ENCODE measurements around the gene IRX5. TPM values are rescaled to one million over a fixed set of nuclear protein-coding genes. Genes with fewer than 3 reads are reported as not detected.

Gene IRX5
- total and polyA plus RNA-seq, 4 experiments from 2014 or later, result 0.10 TPM; not detected in 3

DNA sequence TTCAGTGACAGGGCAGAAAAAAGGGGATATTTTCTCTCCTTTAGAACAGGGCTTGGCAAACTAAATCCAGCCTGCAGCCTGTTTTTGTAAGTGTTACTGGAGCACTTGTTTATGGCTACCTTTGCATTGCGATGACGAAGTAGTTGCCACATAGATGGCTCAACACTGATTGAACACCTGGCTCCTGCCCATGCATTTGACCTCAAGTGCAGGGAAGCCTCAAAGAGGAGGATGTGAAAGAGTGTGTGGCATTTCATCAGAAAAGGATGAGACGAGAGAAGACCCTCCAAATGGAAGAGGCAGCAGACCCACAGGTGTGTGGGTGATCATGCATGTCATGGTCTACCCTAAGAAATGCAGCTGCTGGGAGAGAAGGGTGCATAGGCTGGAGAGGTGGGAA lies 32.7 kb upstream of the IRX5 start:
- H3K9me3 ChIP-seq (ENCODE audit: control insufficient read depth in 1 of 2, low read length in 2 of 2), result no peaks in the 10 kb centered on the region
- no peak overlapping the region for H3K4me3 ChIP-seq (ENCODE audit: low read length in 2 of 2)
- no peaks in the 10 kb centered on the region for H3K27me3 ChIP-seq (ENCODE audit: insufficient read depth, low read length)
- Mint-ChIP-seq H3K27ac (no peak overlapping the region), H3K4me1 (no peaks in the 10 kb centered on the region), H3K36me3 (no peaks in the 10 kb centered on the region), H3K9me3 (peaks cover 0 to 27% (median 11%) of the 10 kb centered on the region in 8 donors), H3K4me3 (no peak overlapping the region), H3K27me3 (no peaks in the 10 kb centered on the region)
- intact Hi-C loops (cut with micrococcal nuclease), result no loop called here
- ChIA-PET CTCF (ENCODE audit: partially characterized antibody) (no interaction called here), POLR2A (ENCODE audit: partially characterized antibody) (no interaction called here)
- H3K36me3 ChIP-seq (ENCODE audit: insufficient read depth, low read length), result no peaks in the 10 kb centered on the region
- no peaks in the 10 kb centered on the region for H3K4me1 ChIP-seq (ENCODE audit: insufficient read depth, low read length)
- no peak overlapping the region for H3K27ac ChIP-seq (ENCODE audit: low read depth, low read length)
- DNase-seq, result no peak

DNA sequence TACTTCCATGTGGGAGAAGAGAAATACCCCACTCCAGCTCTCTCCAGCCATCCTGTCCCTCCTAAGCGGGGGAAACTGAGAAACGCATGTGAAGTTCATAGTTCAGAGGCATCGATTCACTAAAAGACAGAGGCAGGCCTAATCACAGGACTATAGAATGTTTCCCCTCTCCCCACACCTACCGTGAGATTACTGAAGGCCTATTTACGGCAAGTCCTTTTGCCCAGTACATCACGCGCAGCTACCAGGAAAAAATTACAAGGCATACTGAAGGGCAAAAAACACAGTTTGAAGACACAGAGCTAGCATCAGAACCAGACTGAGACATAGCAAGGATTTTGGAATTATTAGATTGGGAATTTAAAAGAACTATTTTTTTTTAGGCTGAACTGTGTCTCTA lies 29.1 kb upstream of the IRX5 start:
- Mint-ChIP-seq H3K4me3 (peak overlapping the region in 1 of 8 donors; percentile 57), H3K9me3 (peaks cover 0 to 34% (median 16%) of the 10 kb centered on the region in 8 donors), H3K27me3 (peaks cover 2 to 4% of the 10 kb centered on the region in 2 donors), H3K4me1 (no peaks in the 10 kb centered on the region), H3K27ac (no peak overlapping the region), H3K36me3 (no peaks in the 10 kb centered on the region)
- H3K36me3 ChIP-seq (ENCODE audit: insufficient read depth, low read length), result no peaks in the 10 kb centered on the region
- POLR2A ChIA-PET (ENCODE audit: partially characterized antibody), result no interaction called here
- H3K27me3 ChIP-seq (ENCODE audit: insufficient read depth, low read length), result no peaks in the 10 kb centered on the region
- peaks cover 0 to 3% of the 10 kb centered on the region in 2 donors for H3K9me3 ChIP-seq (ENCODE audit: control insufficient read depth in 1 of 2, low read length in 2 of 2)
- no peaks in the 10 kb centered on the region for H3K4me1 ChIP-seq (ENCODE audit: insufficient read depth, low read length)
- CTCF ChIA-PET (ENCODE audit: partially characterized antibody), result no interaction called here
- no peak overlapping the region for H3K4me3 ChIP-seq (ENCODE audit: low read length in 2 of 2)
- no peak overlapping the region for H3K27ac ChIP-seq (ENCODE audit: low read depth, low read length)
- intact Hi-C loops (cut with micrococcal nuclease), result no loop called here
- DNase-seq, result no peak

DNA sequence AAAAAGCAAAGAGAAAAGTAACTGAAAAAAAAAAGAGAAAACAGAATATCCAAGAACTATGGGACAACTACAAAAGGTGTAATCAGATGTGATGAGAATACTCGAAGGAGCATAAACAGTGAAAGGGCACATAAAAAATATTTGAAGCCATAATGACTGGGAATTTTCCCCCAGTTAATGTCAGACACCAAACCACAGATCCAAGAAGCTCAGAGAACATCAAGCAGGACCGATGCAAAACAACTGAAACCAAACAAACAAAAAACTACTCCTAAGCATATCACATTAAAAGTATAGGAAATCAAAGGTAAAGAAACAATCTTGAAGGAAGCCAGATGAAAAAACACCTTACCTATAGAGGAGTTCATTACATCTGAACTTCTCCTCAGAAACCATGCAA lies 27.6 kb upstream of the IRX5 start:
- H3K9me3 ChIP-seq (ENCODE audit: control insufficient read depth in 1 of 2, low read length in 2 of 2), result peaks cover 0 to 3% of the 10 kb centered on the region in 2 donors
- DNase-seq, result no peak
- H3K4me1 ChIP-seq (ENCODE audit: insufficient read depth, low read length), result no peaks in the 10 kb centered on the region
- Mint-ChIP-seq H3K9me3 (peaks cover 0 to 33% (median 15%) of the 10 kb centered on the region in 8 donors), H3K4me1 (no peaks in the 10 kb centered on the region), H3K36me3 (no peaks in the 10 kb centered on the region), H3K27ac (no peak overlapping the region), H3K27me3 (peaks cover 5 to 6% of the 10 kb centered on the region in 2 donors), H3K4me3 (no peak overlapping the region)
- ChIA-PET CTCF (ENCODE audit: partially characterized antibody) (no interaction called here), POLR2A (ENCODE audit: partially characterized antibody) (no interaction called here)
- no peak overlapping the region for H3K4me3 ChIP-seq (ENCODE audit: low read length in 2 of 2)
- H3K36me3 ChIP-seq (ENCODE audit: insufficient read depth, low read length), result no peaks in the 10 kb centered on the region
- no peaks in the 10 kb centered on the region for H3K27me3 ChIP-seq (ENCODE audit: insufficient read depth, low read length)
- intact Hi-C loops (cut with micrococcal nuclease), result no loop called here
- H3K27ac ChIP-seq (ENCODE audit: low read depth, low read length), result no peak overlapping the region

DNA sequence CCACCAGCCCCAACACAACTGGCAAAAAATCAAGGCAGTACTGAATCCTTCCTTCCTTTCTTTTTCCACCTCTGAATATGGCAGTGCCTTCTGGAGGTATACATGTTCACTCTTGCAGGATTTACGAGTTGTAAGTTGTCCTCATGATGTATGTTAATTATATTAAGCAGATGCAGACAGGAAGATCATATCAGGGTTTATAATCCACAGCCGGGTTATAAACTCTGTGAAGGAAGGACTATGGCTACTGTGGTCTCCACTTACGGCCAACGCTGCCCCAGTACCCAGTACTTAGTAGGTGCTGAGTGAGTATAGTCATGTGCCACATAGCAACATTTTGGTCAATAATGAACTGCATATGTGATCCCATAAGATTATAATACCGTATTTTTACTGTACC lies 19.6 kb upstream of the IRX5 start:
- Mint-ChIP-seq H3K4me3 (no peak overlapping the region), H3K27me3 (peaks cover 8 to 18% of the 10 kb centered on the region in 2 donors), H3K27ac (no peak overlapping the region), H3K36me3 (no peaks in the 10 kb centered on the region), H3K4me1 (peaks cover 0 to 2% (median 0%) of the 10 kb centered on the region in 4 donors), H3K9me3 (peaks cover 0 to 3% (median 0%) of the 10 kb centered on the region in 8 donors)
- ChIA-PET POLR2A (ENCODE audit: partially characterized antibody) (no interaction called here), CTCF (ENCODE audit: partially characterized antibody) (no interaction called here)
- Histone ChIP-seq H3K9me3 (ENCODE audit: control insufficient read depth in 1 of 2, low read length in 2 of 2) (no peaks in the 10 kb centered on the region), H3K36me3 (ENCODE audit: insufficient read depth, low read length) (no peaks in the 10 kb centered on the region), H3K27ac (ENCODE audit: low read depth, low read length) (no peak overlapping the region), H3K4me1 (ENCODE audit: insufficient read depth, low read length) (no peaks in the 10 kb centered on the region), H3K4me3 (ENCODE audit: low read length in 2 of 2) (no peak overlapping the region), H3K27me3 (ENCODE audit: insufficient read depth, low read length) (no peaks in the 10 kb centered on the region)
- DNase-seq, result no peak
- intact Hi-C loops (cut with micrococcal nuclease), result no loop called here

DNA sequence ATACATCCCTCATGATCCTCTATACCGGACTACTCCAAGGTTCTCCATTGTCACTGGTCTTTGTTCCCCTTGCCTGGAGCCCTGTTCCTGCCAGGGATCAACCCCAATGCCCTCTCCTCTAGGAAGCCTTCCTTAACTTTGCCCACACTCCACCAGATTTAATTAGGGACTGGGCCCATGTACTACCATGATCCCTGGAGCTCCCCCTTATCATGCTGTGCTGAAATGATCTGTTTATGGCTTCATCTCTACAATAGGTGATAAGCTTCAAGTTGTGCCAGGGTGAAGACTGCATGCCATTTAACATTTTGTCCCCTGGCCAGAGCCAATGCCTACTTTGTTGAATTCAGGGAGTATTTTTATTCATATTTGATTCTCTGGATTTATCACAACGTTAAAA lies 17.9 kb upstream of the IRX5 start:
- H3K27me3 ChIP-seq (ENCODE audit: insufficient read depth, low read length), result no peaks in the 10 kb centered on the region
- Mint-ChIP-seq H3K27ac (no peak overlapping the region), H3K4me3 (no peak overlapping the region), H3K36me3 (no peaks in the 10 kb centered on the region), H3K4me1 (peaks cover 0 to 2% (median 0%) of the 10 kb centered on the region in 4 donors), H3K9me3 (peaks cover 0 to 3% (median 0%) of the 10 kb centered on the region in 8 donors), H3K27me3 (peaks cover 6 to 16% of the 10 kb centered on the region in 2 donors)
- no peak overlapping the region for H3K4me3 ChIP-seq (ENCODE audit: low read length in 2 of 2)
- intact Hi-C loops (cut with micrococcal nuclease), result no loop called here
- H3K4me1 ChIP-seq (ENCODE audit: insufficient read depth, low read length), result no peaks in the 10 kb centered on the region
- ChIA-PET POLR2A (ENCODE audit: partially characterized antibody) (no interaction called here), CTCF (ENCODE audit: partially characterized antibody) (no interaction called here)
- no peak for DNase-seq
- no peaks in the 10 kb centered on the region for H3K9me3 ChIP-seq (ENCODE audit: control insufficient read depth in 1 of 2, low read length in 2 of 2)
- no peaks in the 10 kb centered on the region for H3K36me3 ChIP-seq (ENCODE audit: insufficient read depth, low read length)
- no peak overlapping the region for H3K27ac ChIP-seq (ENCODE audit: low read depth, low read length)

DNA sequence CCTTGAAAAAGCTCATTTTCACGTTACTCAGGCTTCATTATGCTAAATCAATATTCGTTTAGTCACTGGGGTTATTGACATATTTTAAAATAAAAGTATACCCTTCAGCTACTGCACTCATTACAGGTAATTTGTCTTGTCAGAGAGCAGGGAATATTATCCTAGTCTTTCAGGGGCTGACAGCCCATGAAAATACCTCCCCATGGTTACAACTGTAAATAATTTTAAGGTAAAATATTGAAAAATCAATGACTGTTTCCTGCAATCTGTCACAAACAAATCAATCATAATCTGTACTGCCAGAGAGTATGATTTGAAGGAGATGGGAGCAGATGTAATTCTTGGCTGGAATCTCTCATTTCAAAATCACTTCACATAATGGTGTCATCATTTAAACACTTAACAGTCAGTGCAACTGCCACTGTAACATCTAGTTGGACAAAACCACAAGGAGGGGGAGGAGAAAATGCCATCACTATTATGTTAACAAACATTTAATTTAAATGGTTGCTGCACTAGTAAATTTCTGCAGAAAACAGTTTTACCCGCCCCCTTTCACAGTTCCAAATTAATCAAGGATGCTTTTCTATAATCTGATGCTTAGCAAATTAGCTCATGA lies 9.3 kb upstream of the IRX5 start:
- intact Hi-C loops (cut with micrococcal nuclease), result no loop called here
- CTCF ChIA-PET (ENCODE audit: partially characterized antibody), result no interaction called here
- peaks cover 15% of the 10 kb centered on the region for H3K27me3 ChIP-seq (ENCODE audit: insufficient read depth, low read length)

DNA sequence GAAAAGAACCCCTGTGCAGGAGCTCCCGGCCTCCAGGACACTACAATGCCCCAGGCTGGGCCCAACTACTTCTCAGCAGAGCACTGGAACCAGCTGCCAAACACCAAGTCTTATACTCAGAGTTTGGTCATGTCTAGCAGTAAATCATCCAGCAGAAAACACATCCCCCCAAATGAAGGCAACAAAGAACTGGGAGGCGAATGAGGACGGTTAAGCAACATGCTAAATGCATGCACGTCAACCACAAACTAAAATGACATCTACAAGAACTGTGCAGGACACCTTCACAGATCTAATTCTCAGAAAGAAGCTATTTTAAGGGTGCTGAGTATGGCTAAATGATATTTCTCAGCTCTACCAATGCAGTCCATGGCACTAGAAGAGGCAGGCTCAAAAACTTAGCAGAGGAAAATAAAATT lies 7.6 kb upstream of the IRX5 start:
- peaks cover 6 to 12% (median 8%) of the 10 kb centered on the region in 4 donors for H3K4me1 Mint-ChIP-seq
- H3K36me3 ChIP-seq (ENCODE audit: insufficient read depth, low read length), result no peaks in the 10 kb centered on the region
- intact Hi-C loops (cut with micrococcal nuclease), result no loop called here

More for the DNA sequence above, 9.3 kb upstream of the IRX5 start:
- Mint-ChIP-seq H3K4me3 (no peak overlapping the region), H3K27ac (no peak overlapping the region), H3K9me3 (peaks cover 0 to 6% (median under 1%) of the 10 kb centered on the region in 8 donors), H3K27me3 (peaks cover 10 to 29% of the 10 kb centered on the region in 2 donors), H3K36me3 (no peaks in the 10 kb centered on the region), H3K4me1 (no peaks in the 10 kb centered on the region)
- Histone ChIP-seq H3K9me3 (ENCODE audit: control insufficient read depth in 1 of 2, low read length in 2 of 2) (no peaks in the 10 kb centered on the region), H3K27ac (ENCODE audit: low read depth, low read length) (no peak overlapping the region), H3K4me3 (ENCODE audit: low read length in 2 of 2) (no peak overlapping the region), H3K36me3 (ENCODE audit: insufficient read depth, low read length) (no peaks in the 10 kb centered on the region), H3K4me1 (ENCODE audit: insufficient read depth, low read length) (no peaks in the 10 kb centered on the region)
- POLR2A ChIA-PET (ENCODE audit: partially characterized antibody), result no interaction called here
- no peak for DNase-seq

More for the DNA sequence above, 7.6 kb upstream of the IRX5 start:
- no peak overlapping the region for H3K27ac ChIP-seq (ENCODE audit: low read depth, low read length)
- no peak overlapping the region for H3K27ac Mint-ChIP-seq
- H3K27me3 ChIP-seq (ENCODE audit: insufficient read depth, low read length), result peaks cover 29% of the 10 kb centered on the region
- H3K36me3 Mint-ChIP-seq, result peaks cover 0 to 2% of the 10 kb centered on the region in 2 donors
- no peaks in the 10 kb centered on the region for H3K9me3 ChIP-seq (ENCODE audit: control insufficient read depth in 1 of 2, low read length in 2 of 2)
- H3K4me3 Mint-ChIP-seq, result no peak overlapping the region
- H3K4me1 ChIP-seq (ENCODE audit: insufficient read depth, low read length), result peaks cover 6% of the 10 kb centered on the region
- peaks cover 26 to 38% of the 10 kb centered on the region in 2 donors for H3K27me3 Mint-ChIP-seq
- CTCF ChIA-PET (ENCODE audit: partially characterized antibody), result no interaction called here
- POLR2A ChIA-PET (ENCODE audit: partially characterized antibody), result no interaction called here
- no peak for DNase-seq
- peaks cover 2 to 15% (median 9%) of the 10 kb centered on the region in 8 donors for H3K9me3 Mint-ChIP-seq
- no peak overlapping the region for H3K4me3 ChIP-seq (ENCODE audit: low read length in 2 of 2)
